SU-DHL-6 (cell line): Measurements from ENCODE around the gene PRSS56.

Source experiments
- CTCF ChIP-seq: fragments of 200-600 bp; sonication (generic); IDR thresholded peaks from one replicate; pipeline ENCODE4 v1.5.1; 2017; ENCODE audit warnings: antibody characterized with exemption, mild to moderate bottlenecking, low read length, moderate library complexity; ENCODE audit not compliant: insufficient read depth, poor library complexity, severe bottlenecking
- EZH2phosphoT487 ChIP-seq: fragments of 200-600 bp; sonication (generic), shearing (Covaris generic); conservative IDR thresholded peaks from 2 replicates; pipeline ENCODE4 v1.6.1; 2018; ENCODE audit warnings: mild to moderate bottlenecking, antibody characterized with exemption, low read length, moderate library complexity, mixed read lengths

GRCh38 chr2:232541961-232542714, 21.9 kb downstream of the PRSS56 start:
- TF ChIP-seq CTCF, result no peak
- no peak for TF ChIP-seq EZH2phosphoT487
